Stimulated activated CD8-positive, alpha-beta memory T cell treated with anti-CD3 and anti-CD28 coated beads, Interleukin-15, amount 100 ng/mL, for 4 hours (primary cell): ENCODE results near the gene C1R.
"Not testable (repeated sequence)": the region's sequence is repeated elsewhere in the genome, so short reads cannot be mapped to it uniquely, and the experiment has no call there.

ENCODE experiments used
- DNase-seq, 2 donors: peaks; one replicate each; pipeline ENCODE4 v3.0.0-alpha.2; 2020; ENCODE audit warnings: low read depth in 2 of 2

The C1R gene

DNA sequence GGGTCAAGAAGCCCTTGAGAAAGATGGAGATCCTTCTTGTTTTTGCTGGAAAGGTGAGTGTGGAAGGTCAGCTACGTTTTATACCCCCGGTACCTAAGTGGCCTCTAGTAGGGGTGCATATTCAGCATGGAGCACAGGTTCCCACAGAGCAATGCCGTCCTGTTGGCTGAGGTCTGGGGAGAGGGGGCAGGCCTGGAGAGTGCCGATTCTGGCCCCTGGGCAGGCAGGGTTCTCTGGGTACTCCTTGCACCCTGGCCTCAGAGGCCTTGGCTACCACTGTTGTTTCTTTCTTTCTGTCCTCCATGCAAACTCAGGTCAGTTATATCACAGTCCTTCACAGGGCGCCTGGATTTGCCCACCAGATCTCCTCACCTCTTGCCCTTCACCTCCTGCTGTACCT is 27.9 kb upstream of the C1R start:
- no peak for DNase-seq

- DNase-seq: no peak
Observed at GRCh38 chr12:7118881-7119280, 26.6 kb upstream of the C1R start.

GRCh38 chr12:7117670-7118069 is 25.4 kb upstream of the C1R start:
- no peak for DNase-seq

DNA sequence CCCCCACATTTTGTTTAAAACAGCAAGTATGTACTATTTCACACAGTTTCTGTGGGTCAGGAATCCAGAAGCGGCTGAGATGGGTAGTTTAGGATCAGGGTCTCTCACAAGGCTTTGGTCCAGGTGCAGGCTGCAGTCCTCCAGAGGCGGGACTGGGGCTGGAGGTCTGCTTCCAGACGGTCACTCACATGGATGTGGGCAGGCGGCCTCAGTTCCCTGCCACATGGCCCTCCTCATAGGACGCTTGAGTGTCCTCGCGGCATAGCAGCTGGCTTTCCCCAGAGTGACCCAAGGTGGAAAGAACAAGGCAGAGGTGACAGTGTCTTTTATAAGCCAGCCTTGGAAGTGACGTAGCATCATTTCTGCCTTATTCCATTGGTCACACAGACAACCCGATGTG is 24.7 kb upstream of the C1R start:
- no peak for DNase-seq

DNA sequence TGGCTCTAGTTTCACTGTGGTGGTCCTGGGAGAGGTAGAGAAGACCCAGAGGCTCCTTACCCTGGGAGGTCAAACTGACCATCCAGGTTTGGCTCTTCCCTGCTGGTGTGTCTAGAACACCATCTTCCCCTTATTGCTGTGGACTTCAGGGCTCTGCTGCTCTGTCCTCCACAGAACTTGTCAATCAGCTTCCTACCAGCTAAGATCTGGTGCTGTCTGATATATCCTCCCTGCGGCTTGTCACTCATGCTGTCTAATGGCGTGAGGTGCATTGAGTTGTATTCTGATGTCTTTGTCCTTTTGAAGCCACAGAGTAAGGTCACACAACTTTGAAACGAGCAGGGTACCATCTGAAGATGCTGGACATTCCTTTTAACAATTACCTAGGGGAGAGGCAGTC is 24.0 kb upstream of the C1R start:
- DNase-seq: no peak

DNA sequence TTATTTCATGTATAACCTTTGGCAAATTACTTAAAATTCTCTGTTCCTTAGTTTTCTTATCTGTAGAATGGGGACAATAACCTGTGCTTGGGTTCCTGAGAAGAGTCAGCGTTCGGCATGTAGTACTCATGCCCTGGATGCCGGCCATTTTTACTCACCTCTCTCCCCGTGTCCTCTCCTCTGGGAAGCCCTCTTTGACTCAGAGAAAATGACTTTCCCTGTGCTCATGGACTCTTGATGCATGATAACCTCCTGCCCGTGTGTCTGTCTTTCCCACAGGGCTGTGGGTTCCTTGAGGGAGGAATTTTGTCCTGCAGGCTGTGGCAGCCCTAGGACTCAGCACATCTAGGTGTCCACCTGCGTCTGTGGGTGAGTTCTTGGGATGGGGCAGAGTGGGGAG is 22.6 kb upstream of the C1R start:
- no peak for DNase-seq

GRCh38 chr12:7114008-7114407 is 21.8 kb upstream of the C1R start:
- DNase-seq: no peak

- peak in 1 of 2 donors; percentile 18 for DNase-seq
Observed at GRCh38 chr12:7113389-7113871, 21.2 kb upstream of the C1R start.

DNA sequence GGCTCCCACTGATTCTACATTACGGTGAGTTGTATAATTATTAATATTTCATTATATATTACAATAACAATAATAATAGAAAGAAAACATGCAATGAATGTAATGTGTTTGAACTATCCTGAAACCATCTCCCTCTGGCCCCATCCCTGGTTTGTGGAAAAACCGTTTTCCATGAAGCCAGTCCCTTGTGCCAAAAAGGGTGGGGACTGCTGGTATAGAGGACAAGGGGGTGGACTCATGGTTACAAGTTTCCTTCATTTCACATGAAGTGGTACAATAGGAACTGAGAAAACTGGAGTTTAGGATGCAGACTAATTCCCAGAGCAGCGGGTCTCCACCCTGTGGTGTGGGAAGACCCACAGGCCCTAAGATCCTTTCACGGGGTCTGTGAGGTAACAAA is 19.8 kb upstream of the C1R start:
- DNase-seq: no peak

- no peak for DNase-seq
Observed at GRCh38 chr12:7110661-7111060, 18.4 kb upstream of the C1R start.

DNA sequence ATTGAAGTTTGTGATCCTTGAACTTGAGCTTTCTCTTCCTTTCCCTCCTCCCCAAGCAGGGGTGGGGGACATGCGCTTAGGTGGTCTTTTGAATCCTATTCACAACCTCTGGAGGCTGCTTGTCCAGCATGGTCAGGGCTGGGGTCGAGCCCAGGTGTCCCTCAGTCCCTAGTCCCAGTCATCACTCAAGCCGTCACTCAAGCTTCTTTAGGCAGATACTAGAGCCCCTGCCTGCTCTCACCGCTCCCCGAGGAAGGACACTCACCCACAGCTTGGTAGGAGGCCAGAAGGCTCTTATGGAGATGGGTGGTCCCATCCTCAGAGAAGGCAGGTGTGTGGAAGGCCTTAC is 17.3 kb upstream of the C1R start:
- DNase-seq: no peak

GRCh38 chr12:7108796-7109571 is 16.7 kb upstream of the C1R start, which contains the start of gene C1RL:
Gene C1RL, minus strand, starts transcription at chr12:7109214. Its CDS starts 34 bp downstream, at chr12:7109180.
- DNase-seq: peak; percentile 53 to 55

- peak; percentile 50 for DNase-seq
Observed at GRCh38 chr12:7108003-7108795, 16.0 kb upstream of the C1R start.

- no peak for DNase-seq
Observed at GRCh38 chr12:7107636-7108002, 15.4 kb upstream of the C1R start.

GRCh38 chr12:7107181-7107580 is 14.9 kb upstream of the C1R start:
- DNase-seq: not testable (repeated sequence)

- no peak for DNase-seq
Observed at GRCh38 chr12:7106082-7106481, 13.8 kb upstream of the C1R start.

- no peak for DNase-seq
Observed at GRCh38 chr12:7103837-7104584, 11.8 kb upstream of the C1R start.

- DNase-seq: no peak
Observed at GRCh38 chr12:7102582-7102981, 10.3 kb upstream of the C1R start.

DNA sequence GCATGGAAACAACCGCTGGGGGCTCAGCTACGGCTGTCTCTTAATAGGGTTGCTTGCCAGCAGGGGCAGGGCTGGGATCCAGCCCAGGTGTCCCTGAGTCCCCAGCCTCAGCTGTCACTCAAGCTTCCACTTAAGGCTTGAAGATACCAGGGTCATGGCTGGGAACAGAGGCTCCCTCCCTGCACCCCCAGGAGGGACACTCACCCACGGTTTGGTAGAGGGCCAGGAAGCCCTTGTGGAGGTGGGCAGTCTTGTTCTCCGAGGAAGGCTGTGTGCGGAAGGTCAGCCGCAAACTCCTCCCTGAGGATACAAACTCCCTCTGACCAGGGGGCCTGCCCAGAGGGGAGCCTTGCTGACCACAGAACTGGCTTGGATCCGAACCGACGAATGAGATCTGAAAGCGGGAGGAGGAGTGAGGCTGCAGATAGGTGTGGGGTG is 9.5 kb upstream of the C1R start:
- DNase-seq: no peak

DNA sequence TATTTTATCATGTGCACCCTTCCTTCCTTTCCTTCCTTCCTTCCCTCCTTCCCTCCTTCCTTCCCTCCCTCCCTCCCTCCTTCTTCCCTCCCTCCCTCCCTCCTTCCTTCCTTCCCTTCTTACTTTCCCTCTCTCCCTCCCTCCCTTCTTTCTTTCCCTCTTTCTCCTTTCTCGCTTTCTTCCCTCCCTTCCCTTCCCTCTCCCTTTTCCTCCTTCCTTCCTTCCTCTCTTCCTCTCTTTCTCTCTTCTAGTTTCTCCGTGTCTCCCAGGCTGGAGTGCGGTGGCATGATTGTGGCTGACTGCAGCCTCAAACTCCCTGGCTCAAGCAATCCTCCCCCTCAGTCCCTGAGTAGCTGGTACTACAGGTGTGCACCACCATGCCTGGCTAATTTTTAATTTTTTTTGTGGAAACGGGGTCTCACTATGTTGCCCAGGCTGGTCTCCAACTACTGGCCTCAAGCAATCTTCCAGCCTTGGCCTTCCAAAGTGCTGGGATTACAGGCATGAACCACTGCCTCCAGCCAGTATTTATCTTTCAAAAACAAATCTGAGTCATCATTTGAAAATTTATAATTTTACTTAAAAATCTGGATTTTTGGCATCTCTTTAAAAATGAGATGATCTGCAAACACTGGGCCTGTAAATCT is 8.9 kb upstream of the C1R start:
- DNase-seq: no peak

DNA sequence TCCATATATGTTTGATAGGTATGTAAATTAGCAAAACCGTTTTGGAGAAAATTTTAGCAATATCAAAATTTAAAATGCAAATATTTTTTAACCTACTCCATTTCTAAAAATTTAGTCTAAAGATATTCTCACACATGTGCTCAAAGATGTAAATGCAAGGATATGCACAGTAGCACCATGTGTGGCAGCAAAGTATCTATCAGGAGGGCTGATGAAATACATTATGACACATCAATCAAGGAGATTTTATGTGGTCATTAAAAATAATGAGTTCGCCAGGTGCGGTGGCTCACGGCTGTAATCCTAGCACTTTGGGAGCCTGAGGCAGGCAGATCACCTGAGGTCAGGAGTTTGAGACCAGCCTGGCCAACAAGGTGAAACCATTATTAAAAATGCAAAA is 8.0 kb upstream of the C1R start:
- DNase-seq: no peak
